Choroid plexus epithelial cell (primary cell): ENCODE data around the gene TAGLN.

Experiments
- DNase-seq: peaks from one replicate; pipeline ENCODE4 v3.0.0-alpha.2; 2010; ENCODE audit warnings: low read depth
- H3K4me3 ChIP-seq: 2 replicates; pipeline ENCODE4 v1.5.1; 2011; ENCODE audit warnings: low read depth, mild to moderate bottlenecking, control low read depth, low read length, moderate library complexity
- TF ChIP-seq, protein P1 (sequence below): conservative IDR thresholded peaks from 2 replicates; pipeline ENCODE4 v1.5.1; 2011; ENCODE audit warnings: low read depth, mild to moderate bottlenecking, control low read depth, inconsistent platforms, low read length, moderate library complexity

The TAGLN gene

DNA sequence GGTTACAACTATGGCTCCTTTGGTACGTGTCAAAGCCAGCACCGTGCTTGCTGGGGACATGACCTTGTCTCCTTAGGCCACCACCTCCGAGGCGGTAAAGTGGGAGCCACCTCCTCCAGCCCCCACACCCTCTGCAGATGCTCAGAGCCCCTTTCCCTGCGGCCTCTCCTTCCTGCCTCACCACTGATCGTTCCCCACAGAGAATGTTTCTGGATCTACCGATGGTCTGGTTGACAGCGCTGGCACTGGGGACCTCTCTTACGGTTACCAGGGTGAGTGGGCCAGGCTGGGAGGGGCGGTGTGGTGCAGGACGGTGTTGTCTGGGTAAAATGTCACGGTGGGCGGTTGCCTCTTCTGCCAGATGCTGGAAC is 11.8 kb upstream of the TAGLN start:
- H3K4me3 ChIP-seq = no peak overlapping the region
- TF ChIP-seq, protein P1, sequence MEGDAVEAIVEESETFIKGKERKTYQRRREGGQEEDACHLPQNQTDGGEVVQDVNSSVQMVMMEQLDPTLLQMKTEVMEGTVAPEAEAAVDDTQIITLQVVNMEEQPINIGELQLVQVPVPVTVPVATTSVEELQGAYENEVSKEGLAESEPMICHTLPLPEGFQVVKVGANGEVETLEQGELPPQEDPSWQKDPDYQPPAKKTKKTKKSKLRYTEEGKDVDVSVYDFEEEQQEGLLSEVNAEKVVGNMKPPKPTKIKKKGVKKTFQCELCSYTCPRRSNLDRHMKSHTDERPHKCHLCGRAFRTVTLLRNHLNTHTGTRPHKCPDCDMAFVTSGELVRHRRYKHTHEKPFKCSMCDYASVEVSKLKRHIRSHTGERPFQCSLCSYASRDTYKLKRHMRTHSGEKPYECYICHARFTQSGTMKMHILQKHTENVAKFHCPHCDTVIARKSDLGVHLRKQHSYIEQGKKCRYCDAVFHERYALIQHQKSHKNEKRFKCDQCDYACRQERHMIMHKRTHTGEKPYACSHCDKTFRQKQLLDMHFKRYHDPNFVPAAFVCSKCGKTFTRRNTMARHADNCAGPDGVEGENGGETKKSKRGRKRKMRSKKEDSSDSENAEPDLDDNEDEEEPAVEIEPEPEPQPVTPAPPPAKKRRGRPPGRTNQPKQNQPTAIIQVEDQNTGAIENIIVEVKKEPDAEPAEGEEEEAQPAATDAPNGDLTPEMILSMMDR = no peak
- no peak for DNase-seq

DNA sequence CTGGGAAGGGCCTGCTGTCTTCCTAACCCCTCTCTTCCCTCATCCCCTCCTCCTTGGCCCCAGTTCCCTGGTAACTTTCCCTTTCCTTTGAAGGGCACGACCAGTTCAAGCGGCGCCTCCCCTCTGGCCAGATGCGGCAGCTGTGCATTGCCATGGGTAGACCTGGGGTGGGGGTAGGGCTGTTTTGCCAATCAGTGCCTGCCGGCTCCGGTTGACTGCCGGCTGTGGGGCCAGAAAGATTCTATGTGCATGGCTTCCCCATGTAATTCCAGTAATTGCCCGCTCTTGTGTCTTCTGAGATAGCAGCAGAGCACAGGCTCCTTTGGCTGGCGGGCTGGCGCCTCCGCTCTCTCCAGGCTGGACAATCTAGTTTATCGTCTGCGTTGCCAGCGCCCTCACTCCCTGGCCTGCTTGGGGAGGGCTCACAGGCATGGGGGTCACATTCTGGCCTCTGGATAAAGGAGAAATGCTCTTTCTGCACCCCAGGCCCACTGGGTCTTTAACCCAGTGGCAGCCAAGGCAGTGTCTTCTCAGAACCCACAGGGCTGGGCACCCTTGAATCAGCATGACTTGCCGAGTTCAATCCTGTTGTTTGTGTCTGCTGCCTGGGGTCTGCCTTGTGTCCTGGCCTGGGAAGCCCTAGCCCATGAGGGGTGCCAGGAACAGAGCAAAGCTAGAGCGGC is 11.2 kb upstream of the TAGLN start:
- no peak overlapping the region for H3K4me3 ChIP-seq
- TF ChIP-seq, protein P1 = no peak

DNA sequence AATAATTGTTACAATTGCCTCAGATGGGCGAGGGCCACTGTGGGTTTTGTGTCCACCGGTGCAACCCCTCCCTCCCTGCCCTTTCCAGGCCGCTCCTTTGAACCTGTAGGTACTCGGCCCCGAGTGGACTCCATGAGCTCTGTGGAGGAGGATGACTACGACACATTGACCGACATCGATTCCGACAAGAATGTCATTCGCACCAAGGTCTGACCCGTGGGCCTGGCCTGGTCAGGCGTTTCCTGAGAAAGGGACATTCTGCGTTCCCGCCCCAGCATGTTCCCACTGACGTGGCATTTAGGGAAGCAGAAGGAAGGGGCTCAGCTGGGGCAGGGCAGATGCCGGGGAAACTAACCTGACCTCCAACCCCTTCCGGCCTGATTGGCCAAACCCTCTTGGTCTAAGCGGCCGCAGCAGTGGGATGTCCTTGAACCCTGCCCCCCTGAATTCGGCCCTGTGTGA is 10.5 kb upstream of the TAGLN start:
- H3K4me3 ChIP-seq = no peak overlapping the region
- TF ChIP-seq, protein P1 = no peak
- DNase-seq = no peak

More for the DNA sequence above, 11.2 kb upstream of the TAGLN start:
- DNase-seq = no peak

DNA sequence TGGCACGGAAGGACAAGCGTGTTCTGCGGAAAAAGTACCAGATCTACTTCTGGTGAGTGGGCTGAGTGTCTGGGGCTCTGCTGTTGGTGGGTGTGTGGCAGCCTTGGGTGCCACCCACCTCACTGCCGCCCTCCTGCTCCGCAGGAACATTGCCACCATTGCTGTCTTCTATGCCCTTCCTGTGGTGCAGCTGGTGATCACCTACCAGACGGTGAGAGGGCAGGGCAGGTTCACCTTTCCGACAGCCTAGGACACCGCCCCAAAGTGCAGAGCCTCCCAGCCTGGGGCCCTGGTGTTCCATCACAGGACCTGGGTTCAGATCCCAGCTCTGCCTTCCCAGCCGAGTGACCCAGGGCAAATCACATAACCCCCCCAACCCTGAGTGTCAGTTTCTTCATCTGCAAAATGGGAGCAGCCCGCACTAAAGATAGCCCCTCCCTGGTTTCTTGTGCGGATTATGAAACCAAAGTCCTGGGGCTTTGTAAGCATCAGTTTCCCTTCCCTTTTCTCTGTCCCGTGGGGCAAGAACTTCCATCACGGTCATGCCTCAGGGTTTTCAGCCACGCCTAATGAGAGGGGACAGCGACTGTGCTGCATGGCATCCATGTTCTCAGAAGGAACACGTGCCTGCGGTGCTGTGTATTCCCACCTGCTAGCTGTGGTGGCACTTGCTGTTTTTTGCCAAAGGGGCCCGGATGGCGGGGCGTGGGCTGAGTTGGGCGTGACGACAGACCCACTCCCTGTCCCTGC is 9.8 kb upstream of the TAGLN start:
- no peak for DNase-seq
- TF ChIP-seq, protein P1 = no peak
- H3K4me3 ChIP-seq = no peak overlapping the region

DNA sequence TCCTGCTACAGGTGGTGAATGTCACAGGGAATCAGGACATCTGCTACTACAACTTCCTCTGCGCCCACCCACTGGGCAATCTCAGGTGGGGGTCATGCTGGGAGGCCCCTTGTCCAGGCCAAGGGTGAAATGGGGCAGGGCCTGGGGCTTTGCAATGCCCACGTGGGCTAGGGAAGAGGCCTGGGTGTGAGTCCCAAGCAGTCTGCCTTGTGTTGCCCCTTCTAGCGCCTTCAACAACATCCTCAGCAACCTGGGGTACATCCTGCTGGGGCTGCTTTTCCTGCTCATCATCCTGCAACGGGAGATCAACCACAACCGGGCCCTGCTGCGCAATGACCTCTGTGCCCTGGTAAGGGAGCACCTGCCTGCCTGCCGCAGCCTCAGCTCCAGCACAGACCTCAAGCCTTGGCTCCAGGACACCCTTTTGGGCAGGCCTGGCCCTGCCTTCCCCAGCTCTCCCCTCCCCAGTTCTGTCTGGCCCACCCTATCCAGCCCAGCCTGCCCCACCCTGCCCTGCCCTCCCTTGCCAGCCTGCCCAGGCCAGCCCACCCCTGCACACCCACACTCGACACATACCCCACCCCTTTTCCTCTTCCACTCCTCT is 9.1 kb upstream of the TAGLN start:
- TF ChIP-seq, protein P1 = no peak
- no peak for DNase-seq

DNA sequence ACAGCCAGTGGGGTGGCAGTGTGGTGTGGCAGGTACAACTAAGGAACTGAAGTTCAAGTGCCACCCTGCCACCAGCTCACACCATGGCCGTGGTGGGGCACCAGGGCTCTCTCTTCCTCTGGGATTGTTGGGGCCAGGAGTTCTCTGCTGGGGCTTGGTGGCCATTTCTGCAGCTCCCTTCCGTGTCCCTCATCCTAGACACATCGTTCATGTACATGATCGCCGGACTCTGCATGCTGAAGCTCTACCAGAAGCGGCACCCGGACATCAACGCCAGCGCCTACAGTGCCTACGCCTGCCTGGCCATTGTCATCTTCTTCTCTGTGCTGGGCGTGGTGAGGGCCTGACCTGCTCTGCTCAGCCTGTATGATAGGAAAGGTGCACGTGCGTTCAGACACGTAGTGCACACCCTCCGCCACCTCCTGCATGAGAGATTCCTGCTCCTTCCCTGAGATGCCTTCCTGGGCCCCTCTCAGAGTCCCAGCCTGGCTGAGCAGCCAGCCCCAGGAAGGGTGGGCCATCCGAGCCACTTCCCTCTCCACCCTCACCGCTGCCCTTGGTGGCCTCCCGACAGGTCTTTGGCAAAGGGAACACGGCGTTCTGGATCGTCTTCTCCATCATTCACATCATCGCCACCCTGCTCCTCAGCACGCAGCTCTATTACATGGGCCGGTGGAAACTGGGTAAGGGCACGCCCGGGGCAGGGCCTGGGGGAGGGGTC is 7.3 kb upstream of the TAGLN start:
- DNase-seq = no peak
- no peak overlapping the region for H3K4me3 ChIP-seq
- TF ChIP-seq, protein P1 = no peak

More for the DNA sequence above, 9.1 kb upstream of the TAGLN start:
- H3K4me3 ChIP-seq = no peak overlapping the region
